Ishikawa (cell line): ENCODE results near the gene AADAC.

Experiments
- CEBPB ChIP-seq: IDR thresholded peaks from 2 replicates; pipeline ENCODE4 v1.6.1; 2012
- CREB1 ChIP-seq: IDR thresholded peaks from 2 replicates; pipeline ENCODE4 v1.6.1; 2012; ENCODE audit warnings: low read depth
- EGR1 ChIP-seq: IDR thresholded peaks from 2 replicates; pipeline ENCODE4 v1.6.1; 2012
- EP300 ChIP-seq: IDR thresholded peaks from 2 replicates; pipeline ENCODE4 v1.6.1; 2012; ENCODE audit warnings: borderline replicate concordance
- FOXM1 ChIP-seq: IDR thresholded peaks from 2 replicates; pipeline ENCODE4 v1.6.1; 2012; ENCODE audit warnings: low read depth, borderline replicate concordance
- MAX ChIP-seq: IDR thresholded peaks from 2 replicates; pipeline ENCODE4 v1.6.1; 2012
- NFIC ChIP-seq: IDR thresholded peaks from 2 replicates; pipeline ENCODE4 v1.6.1; 2012
- RAD21 ChIP-seq: IDR thresholded peaks from 2 replicates; pipeline ENCODE4 v1.6.1; 2012; ENCODE audit warnings: low read depth
- TAF1 ChIP-seq: IDR thresholded peaks from 2 replicates; pipeline ENCODE4 v1.6.1; 2012; ENCODE audit warnings: low read depth, mild to moderate bottlenecking
- TCF12 ChIP-seq: IDR thresholded peaks from 2 replicates; pipeline ENCODE4 v1.6.1; 2012; ENCODE audit warnings: low read depth
- TEAD4 ChIP-seq: IDR thresholded peaks from 2 replicates; pipeline ENCODE4 v1.6.1; 2012
- USF1 ChIP-seq: IDR thresholded peaks from 2 replicates; pipeline ENCODE4 v1.6.1; 2012
- YY1 ChIP-seq: IDR thresholded peaks from 2 replicates; pipeline ENCODE4 v1.6.1; 2012; ENCODE audit warnings: low read depth
- ZBTB7A ChIP-seq: IDR thresholded peaks from 2 replicates; pipeline ENCODE4 v1.6.1; 2012; ENCODE audit warnings: low read depth
- TF ChIP-seq, protein P1 (sequence below): IDR thresholded peaks from 2 replicates; pipeline ENCODE4 v1.6.1; 2012; ENCODE audit warnings: low read depth, mild to moderate bottlenecking

Gene AADAC

GRCh38 chr3:151769175-151769574 is 44.7 kb upstream of the AADAC start:
- no peak for TF ChIP-seq TEAD4
- no peak for TF ChIP-seq YY1
- TF ChIP-seq FOXM1 = no peak
- TF ChIP-seq MAX = no peak
- no peak for TF ChIP-seq CEBPB
- TF ChIP-seq RAD21 = no peak
- no peak for TF ChIP-seq CREB1
- no peak for TF ChIP-seq EP300
- TF ChIP-seq USF1 = no peak
- no peak for TF ChIP-seq EGR1
- no peak for TF ChIP-seq TCF12
- no peak for TF ChIP-seq ZBTB7A
- no peak for TF ChIP-seq NFIC
- TF ChIP-seq TAF1 = no peak
- TF ChIP-seq, protein P1, sequence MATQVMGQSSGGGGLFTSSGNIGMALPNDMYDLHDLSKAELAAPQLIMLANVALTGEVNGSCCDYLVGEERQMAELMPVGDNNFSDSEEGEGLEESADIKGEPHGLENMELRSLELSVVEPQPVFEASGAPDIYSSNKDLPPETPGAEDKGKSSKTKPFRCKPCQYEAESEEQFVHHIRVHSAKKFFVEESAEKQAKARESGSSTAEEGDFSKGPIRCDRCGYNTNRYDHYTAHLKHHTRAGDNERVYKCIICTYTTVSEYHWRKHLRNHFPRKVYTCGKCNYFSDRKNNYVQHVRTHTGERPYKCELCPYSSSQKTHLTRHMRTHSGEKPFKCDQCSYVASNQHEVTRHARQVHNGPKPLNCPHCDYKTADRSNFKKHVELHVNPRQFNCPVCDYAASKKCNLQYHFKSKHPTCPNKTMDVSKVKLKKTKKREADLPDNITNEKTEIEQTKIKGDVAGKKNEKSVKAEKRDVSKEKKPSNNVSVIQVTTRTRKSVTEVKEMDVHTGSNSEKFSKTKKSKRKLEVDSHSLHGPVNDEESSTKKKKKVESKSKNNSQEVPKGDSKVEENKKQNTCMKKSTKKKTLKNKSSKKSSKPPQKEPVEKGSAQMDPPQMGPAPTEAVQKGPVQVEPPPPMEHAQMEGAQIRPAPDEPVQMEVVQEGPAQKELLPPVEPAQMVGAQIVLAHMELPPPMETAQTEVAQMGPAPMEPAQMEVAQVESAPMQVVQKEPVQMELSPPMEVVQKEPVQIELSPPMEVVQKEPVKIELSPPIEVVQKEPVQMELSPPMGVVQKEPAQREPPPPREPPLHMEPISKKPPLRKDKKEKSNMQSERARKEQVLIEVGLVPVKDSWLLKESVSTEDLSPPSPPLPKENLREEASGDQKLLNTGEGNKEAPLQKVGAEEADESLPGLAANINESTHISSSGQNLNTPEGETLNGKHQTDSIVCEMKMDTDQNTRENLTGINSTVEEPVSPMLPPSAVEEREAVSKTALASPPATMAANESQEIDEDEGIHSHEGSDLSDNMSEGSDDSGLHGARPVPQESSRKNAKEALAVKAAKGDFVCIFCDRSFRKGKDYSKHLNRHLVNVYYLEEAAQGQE = no peak

- TF ChIP-seq ZBTB7A (no peak), EGR1 (no peak), TAF1 (no peak), NFIC (no peak), EP300 (no peak), YY1 (no peak), FOXM1 (no peak), RAD21 (no peak), CEBPB (no peak)
- TF ChIP-seq, protein P1 = no peak
Observed at GRCh38 chr3:151770956-151771355, 43.0 kb upstream of the AADAC start.

GRCh38 chr3:151772825-151773480 is 41.0 kb upstream of the AADAC start:
- TF ChIP-seq CEBPB (no peak), NFIC (no peak), TCF12 (no peak), RAD21 (no peak), EGR1 (no peak), TAF1 (no peak), EP300 (no peak), TEAD4 (no peak), FOXM1 (no peak), USF1 (no peak), CREB1 (no peak), ZBTB7A (no peak), MAX (no peak), YY1 (no peak)
- TF ChIP-seq, protein P1 = no peak

GRCh38 chr3:151774235-151774634 is 39.7 kb upstream of the AADAC start:
- TF ChIP-seq EP300 = no peak
- no peak for TF ChIP-seq CEBPB
- no peak for TF ChIP-seq ZBTB7A
- no peak for TF ChIP-seq TEAD4
- TF ChIP-seq TAF1 = no peak
- no peak for TF ChIP-seq RAD21
- no peak for TF ChIP-seq NFIC
- no peak for TF ChIP-seq TCF12
